Forelimb muscle (tissue), 1 donor: Measurements from ENCODE around the gene TMC6. TPM values are rescaled to one million over a fixed set of nuclear protein-coding genes. Genes with fewer than 3 reads are reported as not detected.
A peak's percentile ranks its signal among the peaks of the same experiment; 100 is the strongest.
"Not testable (repeated sequence)": the region's sequence is repeated elsewhere in the genome, so short reads cannot be mapped to it uniquely, and the experiment has no call there.

Experiments
- DNase-seq: peaks from one replicate; pipeline ENCODE4 v3.0.0-alpha.2; 2013; ENCODE audit warnings: low read depth
- polyA plus RNA-seq: library from polyadenylated mRNA; unstranded; fragments of 120-200 nt; gene quantifications from one replicate; pipeline ENCODE4 v1.2.1, GENCODE V29; 2013; ENCODE audit not compliant: insufficient read length

Gene TMC6
- polyA plus RNA-seq, 1 donor, result 25.1 TPM

- DNase-seq, result no peak
Measured at GRCh38 chr17:78159575-78160158, 31.1 kb upstream of the TMC6 start.

DNA sequence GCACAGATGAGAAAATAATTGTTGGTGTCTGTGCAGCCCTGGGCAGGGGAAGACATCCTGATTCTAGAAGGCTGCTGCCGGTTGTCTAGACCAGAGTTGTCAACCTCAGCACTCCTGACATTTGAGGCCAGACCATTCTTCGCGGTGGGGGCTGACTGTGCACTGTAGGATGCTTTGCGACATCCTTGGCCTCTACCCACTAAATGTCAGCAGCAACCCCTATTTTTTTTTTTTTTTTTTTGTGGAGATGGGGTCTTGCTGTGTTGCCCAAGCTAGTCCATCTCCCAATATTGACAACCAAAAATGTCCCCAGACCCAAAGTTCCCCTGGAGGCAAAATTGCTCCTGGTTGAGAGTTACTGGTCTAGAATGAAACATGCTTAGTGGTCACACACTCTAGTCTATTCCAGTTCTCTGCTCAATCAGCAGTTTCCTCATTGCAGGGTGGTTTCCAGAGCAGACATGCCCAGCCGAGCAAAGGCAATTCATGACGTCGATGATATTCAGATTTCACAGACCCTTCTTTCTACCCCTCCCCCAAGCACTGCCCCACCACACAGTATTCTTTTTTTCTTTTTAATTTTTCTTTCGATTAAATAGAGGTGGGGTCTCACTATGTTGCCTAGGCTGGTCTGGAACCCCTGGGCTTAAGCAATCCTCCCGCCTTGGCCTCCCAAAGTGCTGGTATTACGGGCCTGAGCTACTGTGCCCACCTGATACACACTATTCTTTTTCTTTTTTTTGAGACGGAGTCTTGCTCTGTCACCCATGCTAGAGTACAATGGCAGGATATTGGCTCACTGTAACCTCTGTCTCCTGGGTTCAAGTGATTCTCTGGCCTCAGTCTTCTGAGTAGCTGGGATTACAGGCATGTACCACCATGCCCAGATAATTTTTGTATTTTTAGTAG is 26.6 kb upstream of the TMC6 start:
- DNase-seq, result no peak

GRCh38 chr17:78151514-78152008 is 23.0 kb upstream of the TMC6 start:
- DNase-seq, result no peak

DNA sequence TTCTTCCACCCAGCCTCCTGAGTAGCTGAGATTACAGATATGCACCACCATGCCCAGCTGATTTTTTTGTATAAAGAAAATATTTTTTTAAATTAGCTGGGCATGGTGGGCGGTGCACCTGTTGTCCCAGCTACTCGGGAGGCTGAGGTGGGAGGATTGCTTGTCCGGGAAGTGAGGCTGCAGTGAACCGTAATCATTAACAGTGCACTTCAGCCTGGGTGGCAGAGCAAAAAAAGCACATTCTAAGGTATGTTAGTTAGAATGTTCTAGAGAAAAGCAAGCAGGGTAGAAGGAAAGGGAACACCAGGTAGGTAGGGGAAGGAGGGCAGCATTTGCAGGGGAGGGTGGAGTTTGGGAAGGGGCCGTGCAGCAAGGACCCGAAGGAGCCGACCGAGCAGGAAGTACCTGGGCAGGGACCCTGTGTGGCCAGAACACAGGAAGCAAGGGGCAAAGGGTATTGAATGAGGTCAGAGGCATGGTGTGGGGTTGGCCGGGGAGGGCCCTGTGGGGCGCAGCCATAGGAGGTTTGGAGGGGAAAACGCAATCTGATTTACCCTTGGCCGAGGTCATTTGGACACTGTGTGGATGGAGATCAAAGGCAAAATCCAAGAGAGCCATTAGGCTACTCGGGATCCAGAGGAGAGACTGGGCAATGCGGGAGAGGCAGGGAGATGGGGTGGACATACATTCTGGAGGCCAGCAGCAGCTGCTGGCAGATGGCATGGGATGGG is 19.9 kb upstream of the TMC6 start:
- no peak for DNase-seq

GRCh38 chr17:78147315-78147998 is 18.9 kb upstream of the TMC6 start:
- DNase-seq, result no peak

DNA sequence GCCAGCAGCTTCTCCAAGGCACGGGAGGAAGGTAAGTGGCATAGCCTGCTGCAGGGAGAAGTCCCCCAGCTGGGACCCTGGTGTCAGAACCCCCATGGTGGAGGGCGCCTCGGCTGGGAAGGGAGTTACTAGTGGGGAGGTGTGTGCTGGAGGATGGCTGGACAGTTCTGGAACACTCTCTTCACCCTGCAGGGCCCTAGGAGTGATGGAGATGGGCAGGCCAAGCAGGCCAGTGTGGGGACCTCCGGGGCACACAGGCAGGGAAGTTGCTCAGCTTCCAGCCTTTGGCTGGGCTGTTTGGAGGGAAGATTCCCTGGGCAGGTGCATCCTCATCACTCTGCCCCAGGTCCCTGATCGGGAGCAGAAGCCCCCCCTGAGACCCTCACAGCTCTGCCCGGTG is 18.3 kb upstream of the TMC6 start:
- DNase-seq, result no peak

DNA sequence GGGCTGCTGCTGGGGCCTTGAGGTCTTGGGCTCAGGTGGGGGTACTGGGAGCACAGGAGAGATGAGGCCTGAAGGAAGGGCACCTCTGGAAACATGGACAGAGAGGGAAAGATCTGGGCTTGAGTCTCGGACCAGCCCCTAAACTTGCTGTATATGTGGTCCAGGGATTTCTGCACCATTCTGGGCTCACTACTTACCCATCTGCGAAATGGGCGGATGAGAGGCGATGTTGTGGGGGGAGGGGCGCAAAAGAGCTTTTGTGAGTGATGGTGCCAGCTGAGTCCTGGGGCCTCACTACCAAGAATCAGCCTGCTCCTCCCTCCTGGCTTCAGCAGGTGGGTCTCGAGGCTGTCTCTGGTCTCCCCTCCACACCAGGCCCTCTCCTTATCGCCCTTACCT is 17.9 kb upstream of the TMC6 start:
- no peak for DNase-seq

- DNase-seq, result no peak
Measured at GRCh38 chr17:78144736-78145641, 16.4 kb upstream of the TMC6 start.

DNA sequence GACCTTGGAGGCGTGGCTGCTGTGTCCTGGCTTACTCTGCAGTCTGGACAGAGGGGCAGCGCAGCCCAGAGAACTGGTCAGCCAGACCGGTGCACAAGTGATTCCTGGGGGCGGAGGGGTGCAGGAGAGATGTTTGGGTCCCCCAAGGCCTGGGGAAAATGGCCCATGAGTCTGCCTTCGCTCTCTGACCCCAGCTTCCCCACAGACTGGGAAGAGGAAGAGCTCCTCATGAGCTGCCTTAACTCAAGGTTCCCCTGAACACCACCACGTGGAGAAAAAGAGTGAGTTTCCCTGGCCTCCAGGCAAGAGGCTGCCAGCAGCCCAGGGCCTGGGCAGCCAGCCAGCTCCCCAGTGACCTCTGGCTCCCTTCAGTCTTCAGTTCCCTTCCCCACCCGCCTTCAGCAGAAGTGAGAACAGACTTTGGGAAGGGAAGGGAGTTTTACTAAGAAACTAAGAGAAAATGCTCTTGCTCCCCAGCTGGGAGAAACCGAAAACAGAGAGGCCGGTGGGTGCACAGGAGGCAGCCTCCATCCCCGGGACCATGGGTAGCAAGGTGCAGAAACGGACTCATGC is 15.7 kb upstream of the TMC6 start:
- DNase-seq, result peak; percentile 75

DNA sequence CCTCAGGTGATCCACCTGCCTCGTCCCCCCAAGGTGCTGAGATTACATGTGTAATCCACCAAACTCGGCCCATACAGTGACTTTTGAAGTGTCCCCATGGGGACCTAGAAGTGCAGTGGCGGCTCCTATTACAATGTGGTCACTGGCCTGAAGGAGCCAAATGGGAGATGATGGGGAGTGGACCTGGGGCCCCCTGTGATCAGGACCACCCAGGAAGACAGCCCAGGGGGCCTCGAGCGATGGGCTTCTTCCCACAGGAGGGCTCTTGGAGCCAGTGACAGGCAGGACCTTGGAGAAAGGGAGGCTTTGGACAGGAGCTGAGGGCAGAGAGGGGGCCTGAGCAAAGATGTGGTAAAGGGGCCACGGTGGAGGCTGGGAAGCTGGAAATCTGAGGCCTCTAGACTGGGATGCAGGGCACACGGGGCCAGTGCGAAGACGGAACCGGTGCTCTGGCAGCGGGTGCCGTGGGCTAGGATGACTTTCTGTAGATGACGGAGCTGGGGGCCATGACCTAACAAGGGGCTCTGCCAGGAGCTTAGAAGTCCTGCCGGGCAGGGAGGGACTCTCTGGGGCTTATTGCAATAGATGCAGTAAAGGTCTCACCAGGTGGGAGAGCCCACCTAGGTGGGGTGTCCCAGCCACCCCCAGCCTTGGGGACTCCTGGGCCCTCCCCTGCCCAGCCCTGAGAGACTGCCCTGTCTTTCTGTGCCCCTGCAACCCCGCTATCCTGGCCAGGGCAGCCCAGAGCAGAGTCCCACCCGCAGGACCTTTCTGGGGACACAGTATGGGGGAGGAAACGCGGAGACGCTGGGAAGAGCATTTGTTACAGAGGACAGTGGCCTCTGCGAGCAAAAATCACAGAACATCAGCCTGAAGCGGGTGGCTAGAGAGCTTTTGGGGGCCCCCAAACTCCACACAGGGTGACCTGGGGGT is 14.9 kb upstream of the TMC6 start:
- no peak for DNase-seq

DNA sequence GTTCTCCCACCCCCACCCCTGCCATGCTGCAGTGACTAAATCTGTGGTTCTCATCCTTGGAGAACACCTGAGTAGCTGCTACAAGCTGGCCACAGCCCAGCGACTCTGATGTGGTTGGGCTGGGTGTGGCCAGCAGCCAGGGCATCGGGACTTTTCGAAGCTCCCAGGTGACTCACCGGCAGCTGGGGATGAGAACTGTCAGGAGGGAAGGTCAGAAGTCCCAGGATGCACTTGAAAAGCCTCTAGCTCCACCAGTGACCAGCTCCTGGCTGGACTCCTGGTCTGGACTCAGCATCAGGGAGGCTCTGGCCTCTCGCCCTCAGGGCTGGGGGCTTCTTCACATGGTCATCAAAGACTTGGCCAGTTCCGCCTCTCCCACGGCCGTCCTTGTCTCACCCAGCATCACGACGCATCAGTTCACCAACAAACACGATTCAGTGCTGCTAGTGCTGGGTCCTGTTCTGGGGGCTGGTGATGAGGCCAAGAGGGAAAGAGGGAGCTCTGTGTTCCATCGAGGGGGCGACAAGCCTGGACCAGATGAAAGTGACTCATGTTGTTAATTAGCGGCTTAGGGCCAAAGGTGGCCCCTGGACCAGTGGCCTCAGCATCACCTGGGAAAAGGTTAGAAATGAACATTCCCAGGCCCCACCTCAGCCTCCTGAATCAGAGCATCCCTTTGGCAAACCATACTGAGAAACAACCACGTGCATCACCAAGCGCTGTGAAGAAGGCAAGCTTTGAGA is 13.7 kb upstream of the TMC6 start:
- no peak for DNase-seq

DNA sequence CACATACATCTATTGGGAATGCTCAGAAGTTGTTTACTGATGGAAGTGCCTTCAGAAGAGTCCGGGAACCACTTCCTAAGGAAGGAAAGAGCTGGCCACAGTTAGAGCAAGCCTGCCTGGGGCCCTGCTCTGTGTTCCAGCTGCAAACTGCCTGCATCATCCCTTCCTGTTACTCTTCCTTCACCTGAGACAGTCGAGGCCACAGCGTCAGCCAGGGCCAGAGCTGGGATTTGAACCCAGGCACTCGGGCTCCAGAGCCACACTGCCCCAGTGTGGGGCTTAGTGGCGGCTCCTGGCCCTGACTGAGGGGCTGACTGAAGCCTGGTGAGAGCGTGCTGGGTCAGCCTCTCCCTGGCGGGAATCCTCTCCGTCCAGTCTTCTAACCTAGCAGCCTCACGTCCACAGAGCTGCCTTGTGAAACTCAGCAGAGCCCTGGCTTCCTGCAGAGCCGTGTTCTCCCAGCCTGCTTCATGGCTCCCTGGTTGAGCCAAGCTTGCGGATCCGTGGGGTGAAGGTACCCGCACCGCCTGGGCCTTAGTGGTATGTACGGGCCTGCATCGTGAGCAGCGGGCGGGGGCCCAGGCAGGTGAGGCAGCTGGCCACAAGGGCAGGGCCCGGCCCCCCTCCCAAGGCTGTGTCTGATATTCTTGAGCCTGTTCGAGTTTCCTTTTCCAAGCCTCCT is 13.0 kb upstream of the TMC6 start:
- no peak for DNase-seq

- DNase-seq, result no peak
Measured at GRCh38 chr17:78140169-78141051, 11.9 kb upstream of the TMC6 start.

- not testable (repeated sequence) for DNase-seq
Measured at GRCh38 chr17:78139861-78140168, 11.3 kb upstream of the TMC6 start.

DNA sequence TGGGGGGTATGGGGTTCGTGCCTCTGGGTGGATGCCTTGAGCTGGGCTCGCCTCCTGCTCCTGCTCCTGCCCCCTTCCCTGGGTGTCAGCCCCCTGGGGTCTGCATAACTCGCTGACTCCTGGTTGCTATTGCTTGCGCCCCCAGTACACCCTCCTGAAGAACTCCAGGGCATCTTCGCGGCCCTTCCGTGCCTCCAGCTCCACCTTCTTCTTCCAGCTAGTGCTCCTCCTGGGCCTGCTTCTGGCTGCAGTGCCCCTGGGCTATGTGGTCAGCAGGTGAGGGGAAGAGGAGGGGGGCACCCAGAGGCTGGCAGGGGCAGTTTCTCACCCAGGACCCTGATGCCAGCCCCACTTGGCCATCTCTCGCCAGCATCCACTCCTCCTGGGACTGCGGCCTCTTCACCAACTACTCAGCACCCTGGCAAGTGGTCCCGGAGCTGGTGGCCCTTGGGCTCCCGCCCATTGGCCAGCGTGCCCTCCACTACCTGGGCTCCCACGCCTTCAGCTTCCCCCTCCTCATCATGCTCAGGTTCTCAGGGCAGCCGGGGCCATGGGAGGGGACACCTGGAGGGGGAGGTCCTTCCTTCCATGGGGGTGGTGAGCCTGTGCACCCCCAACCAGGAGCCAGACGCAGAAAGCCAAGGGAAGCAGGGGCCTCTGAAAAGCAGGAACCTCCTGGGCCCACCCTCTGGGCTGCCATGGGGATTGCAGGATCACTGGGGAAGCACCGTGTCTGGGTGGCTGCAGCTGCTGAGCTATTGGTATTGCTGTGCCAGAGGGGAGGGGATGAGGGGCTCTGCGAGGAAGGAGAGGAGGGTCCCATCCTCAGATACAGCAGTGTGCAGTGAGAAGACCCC is 9.9 kb upstream of the TMC6 start:
- no peak for DNase-seq
